MM.1S (cell line): ENCODE results near the gene SACS.

Experiments used
- DNase-seq: peaks from one replicate; pipeline ENCODE4 v3.0.0-alpha.2; 2015
- H2AFZ ChIP-seq: fragments of 300-600 bp; sonication (generic); 2 replicates; pipeline ENCODE4 v1.6.0; 2016; ENCODE audit warnings: antibody characterized with exemption, low read length
- H3F3A ChIP-seq: fragments of 300-600 bp; sonication (generic); 2 replicates; pipeline ENCODE4 v1.6.1; 2016; ENCODE audit warnings: mild to moderate bottlenecking, antibody characterized with exemption, low read length, moderate library complexity, mixed read lengths; ENCODE audit not compliant: insufficient read depth
- H3K27ac ChIP-seq: fragments of 300-600 bp; sonication (generic); 2 replicates; pipeline ENCODE4 v1.5.1; 2016; ENCODE audit warnings: mild to moderate bottlenecking, low read length
- H3K27me3 ChIP-seq: fragments of 300-600 bp; sonication (generic); replicated peaks from 2 replicates; pipeline ENCODE4 v1.6.0; 2016; ENCODE audit warnings: low read length; ENCODE audit not compliant: insufficient read depth
- H3K36me3 ChIP-seq: fragments of 300-600 bp; sonication (generic); replicated peaks from 2 replicates; pipeline ENCODE4 v1.6.1; 2016; ENCODE audit warnings: mild to moderate bottlenecking, low read length, mixed read lengths; ENCODE audit not compliant: insufficient read depth
- H3K4me1 ChIP-seq: fragments of 300-600 bp; sonication (generic); 2 replicates; pipeline ENCODE4 v1.6.1; 2016; ENCODE audit warnings: low read length, mixed read lengths
- H3K4me2 ChIP-seq: fragments of 300-600 bp; sonication (generic); 2 replicates; pipeline ENCODE4 v1.6.0; 2016; ENCODE audit warnings: low read depth, low read length
- H3K4me3 ChIP-seq: fragments of 300-600 bp; sonication (generic); 2 replicates; pipeline ENCODE4 v1.5.1; 2016; ENCODE audit warnings: low read length, mixed read lengths
- H3K79me2 ChIP-seq: fragments of 300-600 bp; sonication (generic); 2 replicates; pipeline ENCODE4 v1.6.1; 2016; ENCODE audit warnings: mixed run types, low read length, mixed read lengths
- H3K9ac ChIP-seq: fragments of 300-600 bp; sonication (generic); 2 replicates; pipeline ENCODE4 v1.6.1; 2016; ENCODE audit warnings: low read length, mixed read lengths
- H3K9me2 ChIP-seq: fragments of 300-600 bp; sonication (generic); replicated peaks from 2 replicates; pipeline ENCODE4 v1.6.1; 2016; ENCODE audit warnings: mild to moderate bottlenecking, low read length, mixed read lengths; ENCODE audit not compliant: insufficient read depth
- H3K9me3 ChIP-seq: fragments of 300-600 bp; sonication (generic); replicated peaks from 2 replicates; pipeline ENCODE4 v1.6.1; 2016; ENCODE audit warnings: mild to moderate bottlenecking, low read length, mixed read lengths; ENCODE audit not compliant: insufficient read depth
- H4K20me1 ChIP-seq: fragments of 300-600 bp; sonication (generic); 2 replicates; pipeline ENCODE4 v1.6.1; 2016; ENCODE audit warnings: mild to moderate bottlenecking, low read length, moderate library complexity, mixed read lengths; ENCODE audit not compliant: insufficient read depth
- EZH2 ChIP-seq: fragments of 300-600 bp; sonication (generic); optimal IDR thresholded peaks from 2 replicates; pipeline ENCODE3; 2017; ENCODE audit warnings: low read depth, mild to moderate bottlenecking, antibody characterized with exemption, low read length, mixed read lengths
- EZH2phosphoT487 ChIP-seq: fragments of 300-600 bp; sonication (generic); IDR thresholded peaks from 2 replicates; pipeline ENCODE4 v1.6.1; 2018; ENCODE audit warnings: antibody characterized with exemption, low read length
- TF ChIP-seq, protein P1 (sequence below): fragments of 300-600 bp; sonication (generic); IDR thresholded peaks from 2 replicates; pipeline ENCODE4 v1.5.1; 2016; ENCODE audit warnings: antibody characterized with exemption, low read length, mixed read lengths

Gene SACS

GRCh38 chr13:23421596-23421995 lies 11.9 kb downstream of the SACS start:
- Histone ChIP-seq H3K4me2 (no peak overlapping the region), H3K4me1 (no peaks in the 10 kb centered on the region)

GRCh38 chr13:23418776-23419683 lies 14.5 kb downstream of the SACS start:
- no peak overlapping the region for H2AFZ ChIP-seq
- H3K79me2 ChIP-seq = no peaks in the 10 kb centered on the region
- H3K27ac ChIP-seq = no peak overlapping the region
- H3K9me3 ChIP-seq = no peaks in the 10 kb centered on the region
- H3K36me3 ChIP-seq = no peaks in the 10 kb centered on the region
- no peaks in the 10 kb centered on the region for H3K27me3 ChIP-seq
- H3K9ac ChIP-seq = no peak overlapping the region
- TF ChIP-seq, protein P1, sequence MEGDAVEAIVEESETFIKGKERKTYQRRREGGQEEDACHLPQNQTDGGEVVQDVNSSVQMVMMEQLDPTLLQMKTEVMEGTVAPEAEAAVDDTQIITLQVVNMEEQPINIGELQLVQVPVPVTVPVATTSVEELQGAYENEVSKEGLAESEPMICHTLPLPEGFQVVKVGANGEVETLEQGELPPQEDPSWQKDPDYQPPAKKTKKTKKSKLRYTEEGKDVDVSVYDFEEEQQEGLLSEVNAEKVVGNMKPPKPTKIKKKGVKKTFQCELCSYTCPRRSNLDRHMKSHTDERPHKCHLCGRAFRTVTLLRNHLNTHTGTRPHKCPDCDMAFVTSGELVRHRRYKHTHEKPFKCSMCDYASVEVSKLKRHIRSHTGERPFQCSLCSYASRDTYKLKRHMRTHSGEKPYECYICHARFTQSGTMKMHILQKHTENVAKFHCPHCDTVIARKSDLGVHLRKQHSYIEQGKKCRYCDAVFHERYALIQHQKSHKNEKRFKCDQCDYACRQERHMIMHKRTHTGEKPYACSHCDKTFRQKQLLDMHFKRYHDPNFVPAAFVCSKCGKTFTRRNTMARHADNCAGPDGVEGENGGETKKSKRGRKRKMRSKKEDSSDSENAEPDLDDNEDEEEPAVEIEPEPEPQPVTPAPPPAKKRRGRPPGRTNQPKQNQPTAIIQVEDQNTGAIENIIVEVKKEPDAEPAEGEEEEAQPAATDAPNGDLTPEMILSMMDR = no peak
- TF ChIP-seq EZH2 (no peak), EZH2phosphoT487 (no peak)
- H3K4me1 ChIP-seq = no peaks in the 10 kb centered on the region
- H3K9me2 ChIP-seq = no peaks in the 10 kb centered on the region
- H3F3A ChIP-seq = no peaks in the 10 kb centered on the region
- no peak overlapping the region for H3K4me2 ChIP-seq
- no peak for DNase-seq
- no peaks in the 10 kb centered on the region for H4K20me1 ChIP-seq
- no peak overlapping the region for H3K4me3 ChIP-seq

More at GRCh38 chr13:23421596-23421995, 11.9 kb downstream of the SACS start:
- Histone ChIP-seq H3F3A (no peaks in the 10 kb centered on the region), H3K27me3 (no peaks in the 10 kb centered on the region), H3K9ac (no peak overlapping the region), H3K9me2 (no peaks in the 10 kb centered on the region), H3K9me3 (no peaks in the 10 kb centered on the region), H3K27ac (no peak overlapping the region), H2AFZ (no peak overlapping the region), H3K36me3 (no peaks in the 10 kb centered on the region), H3K79me2 (no peaks in the 10 kb centered on the region), H3K4me3 (no peak overlapping the region), H4K20me1 (no peaks in the 10 kb centered on the region)
- DNase-seq = no peak
- TF ChIP-seq EZH2 (no peak), EZH2phosphoT487 (no peak)
- TF ChIP-seq, protein P1 = no peak

DNA sequence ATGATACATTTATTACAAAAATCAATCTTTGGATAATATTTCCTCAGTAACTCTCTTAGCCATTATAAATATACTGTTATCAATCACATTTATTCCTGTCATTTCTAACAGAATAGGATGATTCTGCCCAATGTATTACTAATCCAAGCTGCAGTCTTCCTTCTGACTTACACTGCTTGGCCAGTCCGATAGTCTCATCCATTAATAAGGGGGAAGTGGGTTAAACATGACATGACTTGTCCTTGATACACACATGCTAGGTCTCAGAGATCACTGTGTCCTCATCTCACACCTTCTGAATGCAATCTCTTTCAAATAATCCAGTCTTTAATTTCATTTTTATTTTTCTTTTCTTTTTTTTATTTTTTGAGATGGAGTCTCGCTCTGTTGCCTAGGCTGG lies 18.8 kb downstream of the SACS start:
- TF ChIP-seq EZH2phosphoT487 (no peak), EZH2 (no peak)
- TF ChIP-seq, protein P1 = no peak
- Histone ChIP-seq H3K9me3 (no peaks in the 10 kb centered on the region), H3K4me1 (no peaks in the 10 kb centered on the region), H3K4me2 (no peak overlapping the region), H3F3A (no peaks in the 10 kb centered on the region), H2AFZ (no peak overlapping the region), H4K20me1 (no peaks in the 10 kb centered on the region), H3K9me2 (no peaks in the 10 kb centered on the region), H3K27ac (no peak overlapping the region), H3K79me2 (no peaks in the 10 kb centered on the region), H3K4me3 (no peak overlapping the region), H3K36me3 (no peaks in the 10 kb centered on the region), H3K27me3 (no peaks in the 10 kb centered on the region), H3K9ac (no peak overlapping the region)
- no peak for DNase-seq
